OCI-LY3 (cell line): ENCODE data around the gene SPANXN4.

Experiments
- CTCF ChIP-seq: fragments of 200-600, 300-600 bp; sonication (generic); IDR thresholded peaks from 2 replicates; pipeline ENCODE4 v1.5.1; 2014; ENCODE audit warnings: antibody characterized with exemption, low read length, low read depth
- EZH2phosphoT487 ChIP-seq: fragments of 200-600 bp; shearing (Covaris generic); IDR thresholded peaks from 2 replicates; pipeline ENCODE4 v1.6.1; 2018; ENCODE audit warnings: antibody characterized with exemption, mixed run types, low read depth

GRCh38 chrX:143002206-143002605 is 23.5 kb upstream of the SPANXN4 start:
- TF ChIP-seq CTCF (no peak), EZH2phosphoT487 (no peak)
